Measurements from ENCODE around the gene PLEKHG4B.

Gene PLEKHG4B

GRCh38 chr5:187617-188451 is 95.9 kb downstream of the PLEKHG4B start:
- Histone ChIP-seq H3K9me3 (no peaks in the 10 kb centered on the region), H3K27me3 (no peaks in the 10 kb centered on the region), H3K36me3 (no peaks in the 10 kb centered on the region), H3K4me1 (no peaks in the 10 kb centered on the region), H3K4me3 (ENCODE audit: low read depth, low read length) (peak overlapping the region; percentile 19; the same call in 1 of the 2 replicates)
- TF ChIP-seq CTCF (IDR thresholded peaks at IDR 0.05; ENCODE audit: low read depth, low read length) = no peak
- DNase-seq = peak; percentile 9

- peak; percentile 93 for TF ChIP-seq CTCF (IDR thresholded peaks at IDR 0.05; ENCODE audit: low read depth, low read length)
- Histone ChIP-seq H3K4me1 (no peaks in the 10 kb centered on the region), H3K9me3 (no peaks in the 10 kb centered on the region), H3K36me3 (no peaks in the 10 kb centered on the region), H3K4me3 (ENCODE audit: low read depth, low read length) (peak overlapping the region; percentile 19; the same call in 1 of the 2 replicates), H3K27me3 (no peaks in the 10 kb centered on the region)
- peak; percentile 90 for DNase-seq
Observed at GRCh38 chr5:188488-189481, 96.8 kb downstream of the PLEKHG4B start.

- no peaks in the 10 kb centered on the region for H3K27me3 ChIP-seq
- no peak overlapping the region for H3K4me3 ChIP-seq (ENCODE audit: low read depth, low read length)
- H3K4me1 ChIP-seq = no peaks in the 10 kb centered on the region
- no peaks in the 10 kb centered on the region for H3K9me3 ChIP-seq
- no peak for TF ChIP-seq CTCF (IDR thresholded peaks at IDR 0.05; ENCODE audit: low read depth, low read length)
- no peaks in the 10 kb centered on the region for H3K36me3 ChIP-seq
- no peak for DNase-seq
Observed at GRCh38 chr5:189486-189885, 97.5 kb downstream of the PLEKHG4B start.

- no peak for TF ChIP-seq CTCF (IDR thresholded peaks at IDR 0.05; ENCODE audit: low read depth, low read length)
- Histone ChIP-seq H3K27me3 (no peaks in the 10 kb centered on the region), H3K4me1 (no peaks in the 10 kb centered on the region)
Observed at GRCh38 chr5:189976-190365, 98.0 kb downstream of the PLEKHG4B start.

GRCh38 chr5:190366-191035 is 98.5 kb downstream of the PLEKHG4B start:
- no peak overlapping the region for H3K4me3 ChIP-seq (ENCODE audit: low read depth, low read length)
- no peaks in the 10 kb centered on the region for H3K4me1 ChIP-seq
- H3K36me3 ChIP-seq = no peaks in the 10 kb centered on the region
- no peaks in the 10 kb centered on the region for H3K27me3 ChIP-seq
- no peak for DNase-seq
- TF ChIP-seq CTCF (IDR thresholded peaks at IDR 0.05; ENCODE audit: low read depth, low read length) = no peak
- H3K9me3 ChIP-seq = no peaks in the 10 kb centered on the region

More at GRCh38 chr5:189976-190365, 98.0 kb downstream of the PLEKHG4B start:
- no peaks in the 10 kb centered on the region for H3K36me3 ChIP-seq
- no peak overlapping the region for H3K4me3 ChIP-seq (ENCODE audit: low read depth, low read length)
- no peaks in the 10 kb centered on the region for H3K9me3 ChIP-seq
- DNase-seq = no peak
